HepG2 (cell line): ENCODE data around the gene EPN3. TPM values are rescaled to one million over a fixed set of nuclear protein-coding genes. Genes with fewer than 3 reads are reported as not detected.
A peak's percentile ranks its signal among the peaks of the same experiment; 100 is the strongest.

Experiments used
- CENPT ChIP-seq: sonication (generic); formaldehyde crosslinking; IDR thresholded peaks from 2 replicates; pipeline ENCODE4 v1.8.0; 2022; ENCODE audit warnings: low read depth, mild to moderate bottlenecking, moderate library complexity, missing genetic modification reagents
- E2F2 ChIP-seq: sonication (generic); formaldehyde crosslinking; IDR thresholded peaks from 2 replicates; pipeline ENCODE4 v1.4.0; 2020; ENCODE audit warnings: missing genetic modification reagents, borderline replicate concordance
- ELF3 ChIP-seq: IDR thresholded peaks from 2 replicates; pipeline ENCODE4 v1.6.1; 2016; ENCODE audit warnings: missing genetic modification reagents, missing compliant biosample characterization
- HNRNPK ChIP-seq: fragments of 200-400 bp; formaldehyde crosslinking; IDR thresholded peaks from 2 replicates; pipeline ENCODE4 v1.6.1; 2018; ENCODE audit warnings: low read length, low read depth, moderate library complexity, mild to moderate bottlenecking; ENCODE audit not compliant: poor library complexity, severe bottlenecking
- JARID2 ChIP-seq: sonication (generic); formaldehyde crosslinking; IDR thresholded peaks from 2 replicates; pipeline ENCODE4 v1.8.1; 2023; ENCODE audit warnings: missing genetic modification reagents, inconsistent platforms; ENCODE audit not compliant: insufficient replicate concordance
- KLF16 ChIP-seq, 2 experiments: sonication (generic) in 1 of 2; formaldehyde crosslinking in 1 of 2; IDR thresholded peaks; 2 replicates each; pipeline versions ENCODE4 v1.6.1 to v1.8.0; 2016 to 2023; ENCODE audit warnings: missing genetic modification reagents in 2 of 2, missing compliant biosample characterization in 1 of 2
- PCBP2 ChIP-seq: fragments of 200-400 bp; formaldehyde crosslinking; optimal IDR thresholded peaks from 2 replicates; pipeline ENCODE3; 2018; ENCODE audit warnings: low read length, low read depth; ENCODE audit not compliant: poor library complexity, severe bottlenecking
- PRMT3 ChIP-seq: sonication (generic); formaldehyde crosslinking; IDR thresholded peaks from 2 replicates; pipeline ENCODE4 v1.8.1; 2022; ENCODE audit warnings: low read depth, mild to moderate bottlenecking, moderate library complexity, missing genetic modification reagents, borderline replicate concordance
- SETDB1 ChIP-seq: sonication (generic); formaldehyde crosslinking; IDR thresholded peaks from 2 replicates; pipeline ENCODE4 v1.5.1; 2020; ENCODE audit warnings: missing genetic modification reagents, mild to moderate bottlenecking, borderline replicate concordance
- SOX5 ChIP-seq: IDR thresholded peaks from 2 replicates; pipeline ENCODE4 v1.6.1; 2016; ENCODE audit warnings: borderline replicate concordance
- THYN1 ChIP-seq: sonication (generic); formaldehyde crosslinking; IDR thresholded peaks from 2 replicates; pipeline ENCODE4 v1.8.1; 2023; ENCODE audit warnings: low read depth, mild to moderate bottlenecking, moderate library complexity, missing genetic modification reagents, borderline replicate concordance
- ZNF552 ChIP-seq: sonication (generic); formaldehyde crosslinking; IDR thresholded peaks from 2 replicates; pipeline ENCODE4 v1.9.0; 2022; ENCODE audit warnings: missing genetic modification reagents, mild to moderate bottlenecking, borderline replicate concordance
- ZNF710 ChIP-seq: sonication (generic); formaldehyde crosslinking; IDR thresholded peaks from 2 replicates; pipeline ENCODE4 v1.5.0; 2020; ENCODE audit warnings: mild to moderate bottlenecking, missing genetic modification reagents, borderline replicate concordance
- ZNF75D ChIP-seq: sonication (generic); formaldehyde crosslinking; IDR thresholded peaks from 2 replicates; pipeline ENCODE4 v1.8.1; 2023; ENCODE audit warnings: missing genetic modification reagents, mild to moderate bottlenecking, borderline replicate concordance
- ZNF782 ChIP-seq: sonication (generic); formaldehyde crosslinking; IDR thresholded peaks from 2 replicates; pipeline ENCODE4 v1.4.0; 2020; ENCODE audit warnings: missing genetic modification reagents, mild to moderate bottlenecking, borderline replicate concordance
- polyA plus RNA-seq, 8 experiments: library from polyadenylated mRNA; depleted of rRNA in 3 of 8; stranded (reverse) in 7 of 8; unstranded in 1 of 8; fragments of >200 nt; fragmentation: Illumina TruSeq in 4 of 8; extraction: Trizol in 4 of 8; gene quantifications; 2 replicates each; pipeline versions ENCODE4 v1.2.1 to v1.2.3, GENCODE V29; 2011 to 2016; ENCODE audit warnings: low read depth in 4 of 8, missing spikeins in 1 of 8, mixed read lengths in 1 of 8; ENCODE audit not compliant: insufficient read depth in 1 of 8
- total RNA-seq, 5 experiments: library from RNA; depleted of rRNA; stranded (reverse); fragments of >200 nt; fragmentation: Illumina TruSeq; extraction: Trizol; gene quantifications; 2 replicates each; pipeline ENCODE4 v1.2.3, GENCODE V29; 2016; ENCODE audit warnings: low read depth in 1 of 5
- TF ChIP-seq, protein P1 (sequence below): sonication (generic); formaldehyde crosslinking; conservative IDR thresholded peaks from 2 replicates; pipeline ENCODE4 v1.5.0; 2020; ENCODE audit warnings: missing genetic modification reagents
- TF ChIP-seq, protein P2 (sequence below): sonication (generic); formaldehyde crosslinking; IDR thresholded peaks from 2 replicates; pipeline ENCODE4 v1.4.0; 2020; ENCODE audit warnings: missing genetic modification reagents

The EPN3 gene
- total and polyA plus RNA-seq, 2 of the 13 experiments (the other 11 are each of a cell fraction or from before 2014, with no cell fraction given) = 0.11 to 0.95 TPM

DNA sequence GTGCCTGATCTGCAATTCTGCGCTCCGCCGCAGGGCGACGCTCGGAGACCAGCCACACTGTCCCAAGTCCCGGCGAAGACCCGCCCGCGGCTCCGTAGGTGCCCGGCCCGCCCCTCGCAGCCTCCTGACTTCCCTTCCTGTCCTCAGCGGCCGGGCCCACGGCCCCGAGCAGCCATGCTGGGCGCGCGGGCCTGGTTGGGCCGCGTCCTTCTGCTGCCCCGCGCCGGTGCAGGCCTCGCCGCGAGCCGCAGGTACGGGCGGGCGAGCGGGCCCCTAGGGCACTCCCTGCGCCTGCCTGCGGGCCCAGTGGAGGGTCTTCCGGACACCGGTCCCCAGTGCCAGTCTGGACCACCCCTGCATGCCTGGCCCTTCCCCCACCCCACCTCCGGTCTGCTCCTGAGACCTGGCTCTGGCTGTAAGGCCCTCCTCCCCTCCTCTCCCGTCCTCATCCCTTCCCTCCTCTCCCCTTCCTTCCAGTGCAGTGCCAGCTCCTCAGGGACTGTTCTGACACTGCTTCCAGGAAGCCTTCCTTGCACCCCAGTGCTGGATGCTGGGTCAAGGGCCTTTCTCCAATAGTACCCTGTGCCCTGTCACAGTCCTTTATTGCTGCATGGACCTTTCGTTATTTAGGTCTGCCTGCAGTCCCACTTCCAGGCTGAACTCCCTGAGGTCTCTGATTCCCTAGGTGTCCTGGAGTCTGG is 14.7 kb downstream of the EPN3 start, which contains the start of gene SPATA20 (continued):
- peak; percentile 63 for TF ChIP-seq ZNF710 (CRISPR knock-in tag)
- peak; percentile 56; the same call in 1 of the 2 replicates for TF ChIP-seq ZNF782 (CRISPR knock-in tag)
- no peak for TF ChIP-seq SETDB1 (CRISPR knock-in tag)
- TF ChIP-seq ELF3 = peak; percentile 88
- TF ChIP-seq KLF16 (CRISPR knock-in tag; IDR thresholded peaks at IDR 0.05) = peak in 1 of 2 experiments; percentile 95; a peak in 2 of 4 replicates
- no peak for TF ChIP-seq THYN1
- peak; percentile 89 for TF ChIP-seq HNRNPK
- no peak for TF ChIP-seq ZNF552 (CRISPR knock-in tag)
- peak; percentile 84 for TF ChIP-seq JARID2 (CRISPR knock-in tag)
- TF ChIP-seq, protein P1, sequence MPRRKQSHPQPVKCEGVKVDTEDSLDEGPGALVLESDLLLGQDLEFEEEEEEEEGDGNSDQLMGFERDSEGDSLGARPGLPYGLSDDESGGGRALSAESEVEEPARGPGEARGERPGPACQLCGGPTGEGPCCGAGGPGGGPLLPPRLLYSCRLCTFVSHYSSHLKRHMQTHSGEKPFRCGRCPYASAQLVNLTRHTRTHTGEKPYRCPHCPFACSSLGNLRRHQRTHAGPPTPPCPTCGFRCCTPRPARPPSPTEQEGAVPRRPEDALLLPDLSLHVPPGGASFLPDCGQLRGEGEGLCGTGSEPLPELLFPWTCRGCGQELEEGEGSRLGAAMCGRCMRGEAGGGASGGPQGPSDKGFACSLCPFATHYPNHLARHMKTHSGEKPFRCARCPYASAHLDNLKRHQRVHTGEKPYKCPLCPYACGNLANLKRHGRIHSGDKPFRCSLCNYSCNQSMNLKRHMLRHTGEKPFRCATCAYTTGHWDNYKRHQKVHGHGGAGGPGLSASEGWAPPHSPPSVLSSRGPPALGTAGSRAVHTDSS = peak; percentile 99
- TF ChIP-seq ZNF75D (CRISPR knock-in tag) = no peak
- peak; percentile 96; the same call in 1 of the 2 replicates for TF ChIP-seq E2F2 (CRISPR knock-in tag)
- no peak for TF ChIP-seq PRMT3 (CRISPR knock-in tag)
- TF ChIP-seq SOX5 (CRISPR knock-in tag) = peak; percentile 51; the same call in 1 of the 2 replicates
- TF ChIP-seq, protein P2, sequence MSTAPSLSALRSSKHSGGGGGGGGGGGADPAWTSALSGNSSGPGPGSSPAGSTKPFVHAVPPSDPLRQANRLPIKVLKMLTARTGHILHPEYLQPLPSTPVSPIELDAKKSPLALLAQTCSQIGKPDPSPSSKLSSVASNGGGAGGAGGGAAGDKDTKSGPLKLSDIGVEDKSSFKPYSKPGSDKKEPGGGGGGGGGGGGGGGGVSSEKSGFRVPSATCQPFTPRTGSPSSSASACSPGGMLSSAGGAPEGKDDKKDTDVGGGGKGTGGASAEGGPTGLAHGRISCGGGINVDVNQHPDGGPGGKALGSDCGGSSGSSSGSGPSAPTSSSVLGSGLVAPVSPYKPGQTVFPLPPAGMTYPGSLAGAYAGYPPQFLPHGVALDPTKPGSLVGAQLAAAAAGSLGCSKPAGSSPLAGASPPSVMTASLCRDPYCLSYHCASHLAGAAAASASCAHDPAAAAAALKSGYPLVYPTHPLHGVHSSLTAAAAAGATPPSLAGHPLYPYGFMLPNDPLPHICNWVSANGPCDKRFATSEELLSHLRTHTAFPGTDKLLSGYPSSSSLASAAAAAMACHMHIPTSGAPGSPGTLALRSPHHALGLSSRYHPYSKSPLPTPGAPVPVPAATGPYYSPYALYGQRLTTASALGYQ (CRISPR knock-in tag) = peak; percentile 75; the same call in 1 of the 2 replicates
- no peak for TF ChIP-seq PCBP2
- TF ChIP-seq CENPT (CRISPR knock-in tag) = 0 out of 2 replicates have a peak, but pooled peaks have one; percentile 52
